SJSA1 (cell line): Measurements from ENCODE around the gene CD81. TPM values are rescaled to one million over a fixed set of nuclear protein-coding genes. Genes with fewer than 3 reads are reported as not detected.

Experiments used
- DNase-seq, 2 experiments: peaks; one replicate each; pipeline ENCODE4 v3.0.0-alpha.2; 2015 to 2020; ENCODE audit warnings: low spot score in 2 of 2, low read depth in 1 of 2
- H3K27ac ChIP-seq: fragments of 250-450 bp; sonication (Bioruptor Pico); 2 replicates; pipeline ENCODE4 v1.5.1; 2020; ENCODE audit warnings: mild to moderate bottlenecking, moderate library complexity
- H3K27me3 ChIP-seq: fragments of 250-450 bp; sonication (Bioruptor Pico); replicated peaks from 2 replicates; pipeline ENCODE4 v1.5.1; 2020; ENCODE audit warnings: mild to moderate bottlenecking, moderate library complexity
- H3K36me3 ChIP-seq: fragments of 250-450 bp; sonication (Bioruptor Pico); 2 replicates; pipeline ENCODE4 v1.5.1; 2020; ENCODE audit warnings: mild to moderate bottlenecking
- H3K4me1 ChIP-seq: fragments of 250-450 bp; sonication (Bioruptor Pico); replicated peaks from 2 replicates; pipeline ENCODE4 v1.6.1; 2021; ENCODE audit warnings: mild to moderate bottlenecking
- H3K4me3 ChIP-seq: fragments of 250-450 bp; sonication (Bioruptor Pico); 2 replicates; pipeline ENCODE4 v1.5.1; 2020; ENCODE audit warnings: mild to moderate bottlenecking
- H3K9me3 ChIP-seq: fragments of 250-450 bp; sonication (Bioruptor Pico); replicated peaks from 2 replicates; pipeline ENCODE4 v1.5.1; 2020; ENCODE audit warnings: mild to moderate bottlenecking
- total RNA-seq: library from RNA; depleted of rRNA; stranded (reverse); fragments of >200 nt; shearing (Covaris generic); gene quantifications from 2 replicates; pipeline ENCODE4 v1.2.3, GENCODE V29; 2014

The CD81 gene
- total RNA-seq, 1 experiment from 2014 or later, result 219 TPM

DNA sequence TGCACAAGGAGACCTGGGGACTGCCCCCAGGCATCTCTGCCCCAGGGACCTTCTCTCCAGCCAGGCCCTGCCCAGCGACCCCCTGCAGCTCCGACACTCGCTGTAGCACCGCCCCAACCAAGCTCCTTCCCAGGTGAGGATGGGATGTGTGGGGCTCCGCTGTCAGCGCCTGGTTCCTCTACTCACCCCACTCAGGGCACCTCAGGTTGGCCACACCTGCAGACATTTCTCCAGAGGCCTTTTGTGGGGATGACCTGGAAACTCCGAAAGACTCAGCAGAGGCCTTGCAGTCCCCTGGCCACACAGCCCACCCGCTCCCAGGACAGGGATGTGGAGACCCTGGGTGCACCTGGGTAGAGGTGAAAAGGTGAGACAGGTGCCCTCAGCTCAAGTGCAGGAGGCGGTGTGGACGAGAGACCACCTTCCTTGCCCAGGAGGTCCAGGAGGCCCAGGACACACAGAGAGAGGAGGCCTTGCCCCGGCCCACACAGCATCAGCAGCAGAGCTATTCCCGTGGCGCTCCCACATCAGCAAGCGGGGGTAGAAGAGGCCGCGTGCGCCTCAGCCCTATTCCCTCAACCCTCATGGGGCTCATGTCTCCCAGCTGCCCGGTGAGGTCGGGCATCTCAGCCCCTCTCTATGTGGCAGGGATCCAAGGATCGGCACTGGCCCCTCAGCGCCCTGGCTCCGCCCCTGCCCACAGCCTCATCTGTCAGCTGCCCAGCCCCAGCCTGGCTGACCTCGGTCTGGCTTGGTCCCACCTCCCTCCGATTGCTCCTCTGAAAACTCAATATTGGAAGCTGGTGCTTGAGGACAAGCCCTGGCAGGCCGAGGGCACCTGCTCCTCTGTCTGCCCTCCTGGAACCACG lies 46.3 kb downstream of the CD81 start:
- DNase-seq, result no peak

DNA sequence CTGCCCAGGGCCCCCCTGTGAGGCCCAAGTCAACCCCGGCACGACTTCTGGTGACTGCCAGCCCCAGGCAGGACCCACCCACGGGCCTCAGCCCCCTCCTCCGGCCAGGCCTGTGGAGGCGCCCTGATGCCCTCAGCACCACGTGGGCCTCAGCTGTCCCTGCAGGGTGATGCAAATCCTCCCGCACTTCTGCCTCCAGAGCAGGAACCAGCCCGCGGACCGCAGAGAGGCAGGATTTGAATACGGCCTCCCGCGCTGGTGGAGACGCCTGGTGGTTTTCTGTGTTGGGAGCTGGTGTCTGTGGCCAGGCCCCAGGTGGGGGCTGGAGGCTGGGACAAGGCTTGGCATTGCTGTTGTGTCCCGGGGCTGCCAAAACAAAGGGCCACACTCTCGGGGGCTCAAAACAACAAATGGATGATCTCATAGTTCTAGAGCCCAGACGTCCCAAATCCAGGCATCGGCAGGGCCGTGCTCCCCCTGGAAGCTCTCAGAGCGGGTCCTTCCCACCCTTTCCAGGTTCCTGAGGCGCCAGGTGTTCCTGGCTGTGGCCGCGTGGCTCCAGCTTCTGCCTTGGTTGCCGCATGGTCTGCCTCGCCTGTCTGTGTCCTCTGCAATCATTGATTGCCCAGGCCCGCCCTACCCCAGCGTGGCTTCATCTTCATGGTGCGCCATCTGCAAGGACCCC lies 47.8 kb downstream of the CD81 start:
- no peak overlapping the region for H3K27ac ChIP-seq
- no peaks in the 10 kb centered on the region for H3K4me1 ChIP-seq
- H3K4me3 ChIP-seq, result no peak overlapping the region
- peaks cover 47% of the 10 kb centered on the region for H3K27me3 ChIP-seq
- H3K9me3 ChIP-seq, result peaks cover 2% of the 10 kb centered on the region; the same call in 1 of the 2 replicates
- H3K36me3 ChIP-seq, result no peaks in the 10 kb centered on the region
- no peak for DNase-seq

More for the DNA sequence above, 46.3 kb downstream of the CD81 start:
- H3K4me3 ChIP-seq, result no peak overlapping the region
- H3K27ac ChIP-seq, result no peak overlapping the region
- H3K9me3 ChIP-seq, result no peaks in the 10 kb centered on the region; the same call in 1 of the 2 replicates
- no peaks in the 10 kb centered on the region for H3K36me3 ChIP-seq
- H3K27me3 ChIP-seq, result peaks cover 47% of the 10 kb centered on the region
- H3K4me1 ChIP-seq, result no peaks in the 10 kb centered on the region

DNA sequence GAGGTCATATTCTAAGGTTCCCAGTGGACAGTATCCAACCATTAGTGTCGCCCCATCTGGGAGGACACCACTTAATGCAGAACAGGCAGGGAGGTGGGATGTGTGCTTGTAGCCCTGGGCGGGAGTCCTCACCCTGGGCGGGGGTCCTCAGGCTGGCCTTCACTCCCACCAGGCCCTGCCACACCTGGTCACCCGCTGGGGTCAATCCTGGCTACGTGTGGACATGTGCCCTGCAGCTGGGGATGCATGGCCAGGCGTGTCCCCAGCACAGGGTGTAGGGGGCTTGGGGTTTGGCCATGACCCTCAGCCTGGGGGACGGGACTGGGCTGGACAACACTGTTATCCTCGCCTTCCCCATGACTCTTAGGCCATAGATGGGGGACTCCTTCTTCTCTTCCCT lies 48.4 kb downstream of the CD81 start:
- Histone ChIP-seq H3K4me1 (no peaks in the 10 kb centered on the region), H3K36me3 (no peaks in the 10 kb centered on the region), H3K27ac (no peak overlapping the region), H3K4me3 (no peak overlapping the region), H3K27me3 (peaks cover 47% of the 10 kb centered on the region), H3K9me3 (peaks cover 2% of the 10 kb centered on the region; the same call in 1 of the 2 replicates)
- DNase-seq, result no peak

DNA sequence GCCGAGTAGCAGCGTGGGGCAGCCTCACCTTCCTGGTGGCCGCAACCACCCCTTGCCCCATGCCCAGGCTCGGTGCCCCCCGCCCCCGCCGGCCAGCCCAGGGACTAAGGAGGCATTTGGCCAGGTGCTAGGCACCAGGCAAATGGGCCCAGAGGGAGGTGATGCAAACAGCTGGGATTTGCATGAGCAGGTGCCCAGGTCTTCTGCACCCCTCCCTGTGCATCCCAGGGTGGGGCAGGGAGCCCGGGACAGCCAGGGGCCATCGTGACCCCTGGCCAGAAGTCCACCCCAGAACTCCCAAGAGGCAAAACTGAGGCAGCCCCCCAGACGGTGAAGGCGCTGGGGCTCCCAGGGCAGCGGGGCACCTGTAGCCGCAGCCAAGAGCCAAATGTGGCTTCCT lies 49.1 kb downstream of the CD81 start:
- Histone ChIP-seq H3K9me3 (peaks cover 2% of the 10 kb centered on the region; the same call in 1 of the 2 replicates), H3K27ac (no peak overlapping the region), H3K4me3 (no peak overlapping the region), H3K4me1 (no peaks in the 10 kb centered on the region), H3K36me3 (no peaks in the 10 kb centered on the region), H3K27me3 (peaks cover 42% of the 10 kb centered on the region)
- DNase-seq, result no peak

DNA sequence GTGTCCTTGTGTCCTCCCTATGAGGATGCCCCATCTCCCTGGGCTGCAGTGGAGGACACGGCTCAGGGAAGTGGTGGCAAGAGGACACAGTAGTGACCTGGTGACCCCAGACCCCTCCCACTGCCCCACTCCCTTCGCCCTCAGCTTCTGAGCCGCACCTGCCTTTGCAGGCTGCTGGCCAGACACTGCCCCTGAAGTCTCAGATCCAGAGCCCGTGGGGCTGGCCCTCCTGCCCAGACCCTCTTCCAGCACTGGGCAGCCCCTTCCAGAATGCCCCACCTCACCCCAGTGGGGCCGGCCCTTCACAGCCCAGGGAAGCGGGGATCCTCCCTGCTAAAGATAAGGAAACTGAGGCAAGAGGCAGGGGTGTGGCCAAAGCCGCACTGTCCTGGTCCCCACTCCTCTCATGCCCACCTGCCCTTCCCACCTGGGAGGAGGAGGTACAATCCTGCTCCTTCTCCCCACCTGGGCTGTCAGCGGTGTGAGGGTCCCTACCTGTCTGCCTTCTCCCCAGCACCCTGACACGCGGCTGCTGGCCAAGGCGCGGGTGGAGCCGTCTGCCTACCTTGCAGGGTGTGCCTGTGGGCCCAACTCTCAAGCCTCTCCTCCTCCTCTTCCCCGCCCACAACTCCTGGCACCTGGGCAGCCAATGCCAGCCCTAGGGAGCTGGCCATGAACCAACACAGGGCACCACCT lies 49.9 kb downstream of the CD81 start:
- H3K36me3 ChIP-seq, result no peaks in the 10 kb centered on the region
- H3K4me1 ChIP-seq, result no peaks in the 10 kb centered on the region
- H3K4me3 ChIP-seq, result no peak overlapping the region

DNA sequence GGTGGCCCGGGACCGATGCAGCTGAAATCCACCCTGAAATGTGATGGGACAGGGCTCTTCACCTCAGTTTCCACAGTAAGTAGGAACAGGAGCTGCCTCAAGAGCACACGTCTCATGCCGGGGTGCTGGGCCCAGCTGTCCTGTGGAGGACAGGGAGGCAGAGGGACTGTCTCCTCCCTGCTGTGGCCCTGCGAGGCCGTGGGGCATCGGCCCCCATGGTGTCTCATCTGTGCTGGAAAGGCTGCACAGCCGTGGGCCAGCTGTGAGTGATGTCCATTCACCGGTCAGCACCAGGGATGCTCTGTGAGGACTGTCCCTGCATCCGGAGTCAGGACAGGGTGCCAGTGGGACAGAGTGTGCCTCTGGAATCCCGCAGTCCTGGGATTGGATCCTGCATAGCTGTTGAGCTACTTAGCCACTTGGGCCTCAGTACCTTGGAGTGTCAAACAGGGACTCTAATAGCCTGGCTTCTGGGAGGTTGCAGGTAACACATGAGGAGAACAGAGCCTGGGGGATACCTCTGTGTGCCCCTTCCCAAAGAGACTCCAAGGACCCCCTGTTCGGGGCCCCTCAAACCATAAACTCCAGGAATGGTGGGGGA lies 50.7 kb downstream of the CD81 start:
- H3K9me3 ChIP-seq, result peaks cover 2% of the 10 kb centered on the region; the same call in 1 of the 2 replicates

More for the DNA sequence above, 49.9 kb downstream of the CD81 start:
- Histone ChIP-seq H3K27me3 (peaks cover 37% of the 10 kb centered on the region), H3K27ac (no peak overlapping the region), H3K9me3 (peaks cover 2% of the 10 kb centered on the region; the same call in 1 of the 2 replicates)
- no peak for DNase-seq

DNA sequence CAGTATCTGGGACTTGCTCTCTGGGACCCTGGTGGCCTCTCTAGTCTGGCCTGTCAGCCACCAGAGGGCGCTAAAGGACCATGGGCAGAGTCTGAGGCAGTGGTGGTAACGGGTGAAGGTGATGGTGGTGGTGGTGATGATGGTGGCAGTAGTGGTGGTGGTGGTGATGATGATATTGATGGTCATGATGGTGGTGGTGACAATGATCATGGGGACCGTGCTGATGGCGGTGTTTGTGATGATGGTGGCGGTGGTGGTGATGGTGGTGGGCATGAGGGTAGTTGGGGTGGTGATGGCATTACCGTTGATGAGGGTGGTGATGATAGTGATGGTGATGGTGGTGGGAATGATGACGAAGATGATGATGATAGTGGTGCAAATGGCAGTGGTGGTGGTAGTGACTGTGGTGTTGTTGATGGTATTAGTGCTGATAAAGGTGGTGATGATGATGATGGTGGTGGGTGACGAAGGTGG lies 51.2 kb downstream of the CD81 start:
- DNase-seq, result peak; percentile 36 to 76

More for the DNA sequence above, 50.7 kb downstream of the CD81 start:
- no peak overlapping the region for H3K27ac ChIP-seq
- H3K4me1 ChIP-seq, result no peaks in the 10 kb centered on the region
- no peak overlapping the region for H3K4me3 ChIP-seq
- H3K36me3 ChIP-seq, result no peaks in the 10 kb centered on the region
- peaks cover 35% of the 10 kb centered on the region for H3K27me3 ChIP-seq
- DNase-seq, result no peak

DNA sequence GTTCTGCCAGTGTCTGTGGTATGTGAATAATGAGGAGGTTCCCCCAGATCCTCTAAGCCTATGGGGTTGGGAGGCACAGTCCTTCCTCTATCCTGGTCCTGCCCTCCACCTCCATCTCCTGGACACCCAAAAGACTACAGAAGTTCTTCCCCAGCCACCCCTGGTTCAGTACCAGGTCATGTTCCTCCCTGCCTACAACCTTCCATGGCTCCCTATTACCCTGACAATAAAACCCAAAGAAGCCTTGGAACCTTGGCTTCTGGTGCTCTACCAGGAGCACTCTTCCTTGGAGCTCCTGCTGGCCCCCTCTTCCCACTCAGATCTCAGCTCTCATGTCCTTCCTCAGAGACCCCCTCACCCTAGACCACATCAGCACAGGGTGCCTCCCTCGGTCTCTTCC lies 54.3 kb downstream of the CD81 start:
- no peak overlapping the region for H3K27ac ChIP-seq
- no peak overlapping the region for H3K4me3 ChIP-seq

More for the DNA sequence above, 51.2 kb downstream of the CD81 start:
- no peak overlapping the region for H3K4me3 ChIP-seq
- no peaks in the 10 kb centered on the region for H3K36me3 ChIP-seq
- peaks cover 30% of the 10 kb centered on the region for H3K27me3 ChIP-seq
- H3K4me1 ChIP-seq, result no peaks in the 10 kb centered on the region
- no peak overlapping the region for H3K27ac ChIP-seq
- H3K9me3 ChIP-seq, result peaks cover 2% of the 10 kb centered on the region; the same call in 1 of the 2 replicates

DNA sequence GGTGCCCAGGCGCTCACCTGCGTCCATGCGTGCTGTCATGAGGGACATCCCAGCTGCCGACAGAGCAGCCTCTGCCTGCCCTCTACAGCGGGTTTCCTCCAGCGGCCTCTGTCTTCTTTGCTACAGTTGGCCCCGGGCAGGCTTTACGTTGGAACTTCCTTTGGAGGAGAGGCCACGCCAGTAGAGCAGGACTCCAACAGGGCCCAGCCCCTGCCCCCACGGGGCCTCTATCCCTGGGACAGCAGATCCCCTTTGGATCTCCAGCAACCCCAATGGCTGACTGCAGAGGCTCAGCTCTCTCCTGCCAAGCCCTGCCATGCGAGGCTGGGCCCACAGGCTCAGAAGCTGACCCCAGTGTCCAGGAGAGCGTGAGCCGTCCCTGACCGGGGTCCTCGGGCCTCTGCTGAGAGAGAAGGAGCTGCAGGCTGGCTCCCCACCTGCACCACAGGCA lies 55.1 kb downstream of the CD81 start:
- H3K4me3 ChIP-seq, result no peak overlapping the region
- no peaks in the 10 kb centered on the region for H3K4me1 ChIP-seq
- H3K9me3 ChIP-seq, result peaks cover 2% of the 10 kb centered on the region; the same call in 1 of the 2 replicates
- H3K27ac ChIP-seq, result no peak overlapping the region
- DNase-seq, result no peak
- H3K27me3 ChIP-seq, result peaks cover 8% of the 10 kb centered on the region
- no peaks in the 10 kb centered on the region for H3K36me3 ChIP-seq

More for the DNA sequence above, 54.3 kb downstream of the CD81 start:
- Histone ChIP-seq H3K4me1 (no peaks in the 10 kb centered on the region), H3K27me3 (peaks cover 5% of the 10 kb centered on the region; the same call in 1 of the 2 replicates), H3K9me3 (peaks cover 2% of the 10 kb centered on the region; the same call in 1 of the 2 replicates), H3K36me3 (no peaks in the 10 kb centered on the region)
- DNase-seq, result no peak

DNA sequence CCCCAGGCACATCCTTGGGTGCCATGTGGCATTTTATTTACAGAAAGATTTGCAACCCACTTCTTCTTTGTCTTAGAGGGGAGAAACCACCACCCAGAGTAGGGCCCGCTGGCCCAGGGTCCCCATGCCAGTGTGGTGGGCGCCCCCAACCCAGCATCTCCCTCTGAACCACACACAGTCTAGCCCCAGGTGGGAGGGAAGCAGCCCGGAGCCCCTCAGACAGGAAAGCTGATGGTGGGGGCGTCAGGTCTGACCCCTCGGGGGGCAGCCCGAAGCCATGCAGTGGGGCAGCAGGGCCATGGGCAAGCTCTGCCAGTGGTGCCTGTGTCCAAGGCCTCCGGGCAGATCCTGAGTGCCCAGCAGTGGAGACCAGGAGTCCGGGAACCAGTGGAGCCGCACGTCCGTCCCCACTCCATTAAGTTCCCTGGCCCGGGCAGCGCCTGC lies 55.5 kb downstream of the CD81 start:
- no peak for DNase-seq
- Histone ChIP-seq H3K36me3 (no peaks in the 10 kb centered on the region), H3K27ac (no peak overlapping the region), H3K27me3 (peaks cover 12% of the 10 kb centered on the region), H3K9me3 (peaks cover 2% of the 10 kb centered on the region; the same call in 1 of the 2 replicates), H3K4me3 (no peak overlapping the region), H3K4me1 (no peaks in the 10 kb centered on the region)

DNA sequence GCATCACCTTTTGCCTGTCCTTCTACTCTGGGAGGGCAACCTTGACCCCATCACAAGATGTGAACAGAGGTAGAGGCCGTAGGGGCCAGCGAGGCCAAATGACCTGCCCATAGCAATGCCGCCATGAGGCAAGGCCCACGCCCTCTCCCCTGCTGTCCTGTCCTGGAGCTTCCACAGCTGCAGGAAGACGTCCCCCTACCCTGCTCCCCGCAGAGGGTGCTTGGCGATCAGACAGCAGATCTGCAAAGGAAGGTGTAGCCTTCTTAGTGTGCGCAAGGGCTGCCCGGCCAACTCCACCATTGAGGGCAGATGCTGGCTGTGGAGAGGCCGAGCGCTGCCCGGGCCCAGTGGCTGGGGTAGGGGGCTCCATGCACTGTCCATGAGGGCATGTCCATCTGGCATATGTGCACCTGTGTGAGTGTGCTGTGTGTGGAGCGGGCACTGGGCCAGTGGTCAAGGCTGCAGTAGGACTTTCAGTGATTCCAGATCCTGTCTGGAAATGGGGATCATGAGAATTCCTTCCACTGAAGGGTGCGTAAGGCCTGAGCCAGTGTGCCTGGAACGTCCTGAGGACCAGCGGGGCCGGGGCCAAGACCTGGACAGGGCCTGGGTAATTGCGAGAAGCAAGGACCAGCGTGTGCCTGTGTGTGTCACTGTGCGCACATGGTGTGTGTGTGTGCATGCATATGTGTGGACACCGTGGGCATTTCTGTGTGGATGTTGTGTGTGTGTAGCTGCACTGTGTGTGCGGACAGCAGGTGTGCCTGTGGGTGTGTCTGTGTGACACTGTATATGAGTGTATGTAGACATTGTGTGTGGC lies 56.2 kb downstream of the CD81 start:
- Histone ChIP-seq H3K36me3 (no peaks in the 10 kb centered on the region), H3K4me3 (no peak overlapping the region), H3K4me1 (no peaks in the 10 kb centered on the region), H3K9me3 (peaks cover 2% of the 10 kb centered on the region; the same call in 1 of the 2 replicates), H3K27ac (no peak overlapping the region), H3K27me3 (peaks cover 19% of the 10 kb centered on the region)
- DNase-seq, result no peak

DNA sequence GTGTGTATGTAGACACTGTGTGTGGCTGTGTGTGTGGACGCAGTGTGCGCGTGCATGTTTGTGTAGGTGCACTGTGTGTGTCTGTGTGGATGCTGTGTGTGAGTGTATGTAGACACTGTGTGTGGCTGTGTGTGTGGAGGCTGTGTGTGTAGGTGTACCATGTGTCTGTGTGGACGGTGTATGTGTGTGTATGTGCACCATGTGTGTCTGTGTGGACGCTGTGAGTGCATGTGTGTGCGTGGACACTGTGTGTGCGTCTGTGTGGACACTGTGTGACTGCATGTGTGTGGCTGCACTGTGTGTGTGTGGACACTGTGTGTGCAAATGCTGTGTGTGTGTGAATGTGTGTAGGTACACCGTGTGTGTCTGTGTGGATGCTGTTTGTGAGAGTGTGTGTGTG lies 56.9 kb downstream of the CD81 start:
- DNase-seq, result no peak
- Histone ChIP-seq H3K36me3 (no peaks in the 10 kb centered on the region), H3K27me3 (peaks cover 26% of the 10 kb centered on the region), H3K9me3 (peaks cover 2% of the 10 kb centered on the region; the same call in 1 of the 2 replicates), H3K27ac (no peak overlapping the region), H3K4me1 (no peaks in the 10 kb centered on the region), H3K4me3 (no peak overlapping the region)
